Epithelial cell of esophagus (primary cell): ENCODE data around the gene TMSB10.

Experiments used
- DNase-seq: peaks from one replicate; pipeline ENCODE4 v3.0.0; 2010; ENCODE audit warnings: low read depth
- H3K4me3 ChIP-seq: 2 replicates; pipeline ENCODE4 v1.5.1; 2011; ENCODE audit warnings: mild to moderate bottlenecking, low read length, control low read depth
- CTCF ChIP-seq: IDR thresholded peaks from 2 replicates; pipeline ENCODE4 v1.5.1; 2011; ENCODE audit warnings: low read depth, mild to moderate bottlenecking, low read length, control low read depth, inconsistent platforms; ENCODE audit not compliant: insufficient read depth; ENCODE audit errors: missing control alignments

TMSB10 gene

GRCh38 chr2:84924173-84925106 is 19.0 kb downstream of the TMSB10 start:
- TF ChIP-seq CTCF, result no peak
- no peak overlapping the region for H3K4me3 ChIP-seq
- DNase-seq, result peak; percentile 79

DNA sequence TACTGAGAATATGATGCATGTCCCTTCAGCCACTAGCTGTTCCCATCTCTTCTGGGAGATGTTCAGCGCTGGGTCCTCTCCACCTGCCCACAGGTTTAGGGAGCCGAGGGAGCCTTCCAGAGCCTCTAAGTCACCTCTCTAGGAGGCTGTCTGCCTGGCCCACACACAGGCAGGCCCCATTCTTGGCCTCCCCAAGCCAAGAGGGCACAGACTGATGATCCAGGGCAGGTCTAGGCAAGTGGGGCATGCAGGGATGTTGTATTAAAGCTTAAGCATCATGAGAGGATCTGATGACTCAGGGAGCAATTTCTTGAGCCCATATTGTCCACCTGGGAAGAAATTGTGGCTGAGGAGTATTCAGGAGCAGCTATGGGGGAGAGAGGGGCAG is 19.9 kb downstream of the TMSB10 start:
- TF ChIP-seq CTCF, result no peak
- H3K4me3 ChIP-seq, result no peak overlapping the region

GRCh38 chr2:84925724-84926376 is 20.4 kb downstream of the TMSB10 start:
- DNase-seq, result peak; percentile 94
- peak overlapping the region; percentile 40 for H3K4me3 ChIP-seq
- peak; percentile 80 for TF ChIP-seq CTCF

More for the DNA sequence above, 19.9 kb downstream of the TMSB10 start:
- DNase-seq, result peak; percentile 92

DNA sequence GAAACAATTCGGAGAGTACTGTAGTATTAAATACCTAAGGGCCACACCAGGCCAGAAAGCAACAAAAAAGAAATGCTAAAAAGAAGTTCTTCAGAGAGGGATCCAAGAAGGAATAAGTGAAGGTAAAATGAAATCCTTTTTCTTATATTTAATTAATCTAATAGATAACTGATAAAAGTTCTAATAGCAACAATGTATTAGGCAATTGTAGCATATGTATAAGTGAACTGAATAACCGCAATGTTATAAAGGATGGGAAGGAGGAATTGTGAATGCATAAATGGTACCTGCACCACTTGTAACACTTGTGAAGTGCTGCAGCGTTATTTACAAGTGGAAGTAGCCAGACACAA is 21.8 kb downstream of the TMSB10 start:
- no peak for DNase-seq
- H3K4me3 ChIP-seq, result peak overlapping the region; percentile 40
- TF ChIP-seq CTCF, result no peak

DNA sequence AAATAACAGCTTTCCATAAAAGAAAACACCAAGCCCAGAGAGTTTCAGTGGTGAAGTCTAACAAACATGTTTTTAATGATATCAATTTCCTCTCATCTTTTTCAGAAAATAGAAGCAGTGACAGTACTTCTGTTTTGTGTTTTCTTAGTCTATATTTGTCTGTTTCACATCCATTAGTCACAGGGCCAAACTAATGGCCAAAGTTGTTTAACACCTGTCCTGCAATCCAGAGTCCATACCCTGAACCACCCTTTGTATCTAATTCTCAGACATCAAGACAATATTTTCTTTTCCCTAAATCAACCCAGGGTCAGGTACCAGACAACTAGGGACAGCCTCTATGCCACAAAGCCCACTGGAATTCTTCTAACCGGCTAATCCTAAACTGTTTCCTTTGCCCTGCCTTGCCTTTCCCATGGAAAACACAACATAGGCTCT is 25.9 kb downstream of the TMSB10 start:
- no peak for TF ChIP-seq CTCF
- H3K4me3 ChIP-seq, result no peak overlapping the region
- no peak for DNase-seq

- DNase-seq, result no peak
- TF ChIP-seq CTCF, result no peak
- H3K4me3 ChIP-seq, result no peak overlapping the region
Observed at GRCh38 chr2:84938194-84938879, 32.9 kb downstream of the TMSB10 start.
